Liver (tissue), 9 donors: ENCODE measurements around the gene ECM1. TPM values are rescaled to one million over a fixed set of nuclear protein-coding genes. Genes with fewer than 3 reads are reported as not detected.

Experiments used
- DNase-seq: peaks from one replicate; pipeline ENCODE4 v3.0.0-alpha.2; 2017; ENCODE audit warnings: low spot score
- H3K27ac ChIP-seq, 2 donors: one replicate each; pipeline ENCODE4 v1.7.0; 2013; ENCODE audit warnings: inconsistent platforms in 2 of 2, low read length in 2 of 2, control low read depth in 1 of 2, low read depth in 1 of 2, mild to moderate bottlenecking in 1 of 2
- H3K27me3 ChIP-seq, 4 donors: one replicate each; pipeline versions ENCODE4 v1.6.1 to v1.7.0; 2013; ENCODE audit warnings: low read length in 3 of 4, inconsistent platforms in 1 of 4, mild to moderate bottlenecking in 1 of 4, moderate library complexity in 1 of 4; ENCODE audit not compliant: control insufficient read depth in 4 of 4, insufficient read depth in 4 of 4
- H3K36me3 ChIP-seq, 4 donors: one replicate each; pipeline versions ENCODE4 v1.6.1 to v1.7.0; 2013; ENCODE audit warnings: low read length in 3 of 4, mild to moderate bottlenecking in 3 of 4, low read depth in 1 of 4, moderate library complexity in 1 of 4; ENCODE audit not compliant: control insufficient read depth in 4 of 4, insufficient read depth in 3 of 4
- H3K4me1 ChIP-seq, 4 donors: one replicate each; pipeline versions ENCODE4 v1.6.1 to v1.7.0; 2013; ENCODE audit warnings: low read length in 3 of 4, mild to moderate bottlenecking in 3 of 4, moderate library complexity in 1 of 4; ENCODE audit not compliant: control insufficient read depth in 4 of 4, insufficient read depth in 4 of 4
- H3K4me3 ChIP-seq, 3 donors: one replicate each; pipeline versions ENCODE4 v1.6.1 to v1.7.0; 2013; ENCODE audit warnings: low read length in 3 of 3, control low read depth in 1 of 3, low read depth in 1 of 3, mild to moderate bottlenecking in 1 of 3
- H3K9ac ChIP-seq, 2 donors: one replicate each; pipeline ENCODE4 v1.7.0; 2013; ENCODE audit warnings: low read length in 2 of 2, mild to moderate bottlenecking in 2 of 2, moderate library complexity in 2 of 2, control low read depth in 1 of 2, low read depth in 1 of 2
- H3K9me3 ChIP-seq, 4 donors: one replicate each; pipeline versions ENCODE4 v1.6.1 to v1.7.0; 2013; ENCODE audit warnings: low read length in 3 of 4; ENCODE audit not compliant: control insufficient read depth in 4 of 4
- ATF3 ChIP-seq: IDR thresholded peaks from 2 replicates; pipeline ENCODE4 v1.6.1; 2016; ENCODE audit warnings: antibody characterized with exemption
- FOXA1 ChIP-seq: IDR thresholded peaks from 2 replicates; pipeline ENCODE4 v1.6.1; 2016; ENCODE audit warnings: antibody characterized with exemption
- FOXA2 ChIP-seq: IDR thresholded peaks from 2 replicates; pipeline ENCODE4 v1.6.1; 2016; ENCODE audit warnings: antibody characterized with exemption
- GABPA ChIP-seq, 2 donors: IDR thresholded peaks in 1 of 2; conservative IDR thresholded peaks in 1 of 2; 2 replicates each; pipeline ENCODE4 v1.6.1; 2016; ENCODE audit warnings: antibody characterized with exemption in 2 of 2, mild to moderate bottlenecking in 1 of 2, moderate library complexity in 1 of 2
- HNF4A ChIP-seq, 2 donors: conservative IDR thresholded peaks; 2 replicates each; pipeline ENCODE4 v1.6.1; 2016; ENCODE audit warnings: antibody characterized with exemption in 2 of 2, mild to moderate bottlenecking in 2 of 2
- HNF4G ChIP-seq: IDR thresholded peaks from 2 replicates; pipeline ENCODE4 v1.6.1; 2016; ENCODE audit warnings: antibody characterized with exemption
- JUND ChIP-seq, 2 donors: IDR thresholded peaks; 2 replicates each; pipeline ENCODE4 v1.6.1; 2016; ENCODE audit warnings: antibody characterized with exemption in 2 of 2
- MAX ChIP-seq: IDR thresholded peaks from 2 replicates; pipeline ENCODE4 v1.6.1; 2016; ENCODE audit warnings: antibody characterized with exemption
- RXRA ChIP-seq, 2 donors: IDR thresholded peaks; 2 replicates each; pipeline ENCODE4 v1.6.1; 2017 to 2018; ENCODE audit warnings: antibody characterized with exemption in 2 of 2, mild to moderate bottlenecking in 1 of 2
- SP1 ChIP-seq: IDR thresholded peaks from 2 replicates; pipeline ENCODE4 v1.6.1; 2018; ENCODE audit warnings: antibody characterized with exemption, mild to moderate bottlenecking
- TAF1 ChIP-seq: conservative IDR thresholded peaks from 2 replicates; pipeline ENCODE4 v1.6.1; 2016; ENCODE audit warnings: antibody characterized with exemption, mild to moderate bottlenecking
- WGBS: extraction: QIAGEN DNeasy Blood & Tissue Kit; methylation state at CpG from one replicate; pipeline ENCODE4 v1.1.7; 2013; 5-methylcytosine and 5-hydroxymethylcytosine counted together
- polyA plus RNA-seq, 2 donors: library from polyadenylated mRNA; stranded (reverse) in 1 of 2; unstranded in 1 of 2; fragments of 200-250 nt in 1 of 2; fragments of >200 nt in 1 of 2; fragmentation: Nextera tagmentation in 1 of 2; extraction: Ambion mirVana in 1 of 2; gene quantifications; one replicate each; pipeline versions ENCODE4 v1.2.1 to v1.2.3, GENCODE V29; 2013 to 2015
- total RNA-seq, 2 donors: library from RNA; depleted of rRNA; stranded (reverse); fragments of >200 nt; gene quantifications; one replicate each; pipeline ENCODE4 v1.2.3, GENCODE V29; 2014
- TF ChIP-seq, protein P1 (sequence below): fragments of 150-350 bp; IDR thresholded peaks from 2 replicates; pipeline ENCODE4 v1.5.1; 2017; ENCODE audit warnings: improper control_type of control experiment, low read depth, low read length; ENCODE audit not compliant: missing input control
- TF ChIP-seq, protein P2 (sequence below): IDR thresholded peaks from 2 replicates; pipeline ENCODE4 v1.6.1; 2016; ENCODE audit warnings: antibody characterized with exemption, mild to moderate bottlenecking
- donor health status: healthy.
- donor health status: healthy.
- donor health status: healthy.
- donor health status: healthy.
- donor health status: healthy.

ECM1 gene
- total and polyA plus RNA-seq, 4 donors: 5.1 to 22.5 (median 12.6) TPM

DNA sequence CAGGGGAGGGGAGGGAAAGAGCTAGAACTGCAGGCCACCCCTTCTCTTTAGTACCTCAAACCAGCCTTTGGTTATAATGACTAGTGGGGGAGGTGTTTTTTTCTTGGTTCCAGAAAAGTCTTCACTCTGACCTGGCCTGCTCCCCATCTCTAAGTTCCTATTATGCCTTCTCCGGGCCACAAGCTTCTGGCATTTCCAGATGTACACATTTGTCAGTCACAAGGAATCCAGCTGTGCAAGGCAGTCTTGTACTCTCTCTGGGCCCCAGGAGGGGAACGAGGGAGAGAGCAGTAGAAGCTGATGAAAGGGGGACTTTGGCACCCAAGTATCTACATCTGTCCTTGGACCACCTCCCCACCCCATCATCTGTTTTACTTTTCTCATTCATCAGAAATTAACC is 4.9 kb downstream of the ECM1 start:
- peaks cover 2 to 17% (median 9%) of the 10 kb centered on the region in 4 donors for H3K4me1 ChIP-seq
- H3K36me3 ChIP-seq: peaks cover 0 to 3% (median 1%) of the 10 kb centered on the region in 4 donors
- WGBS: 85% methylated on average over 2 of the region's 2 CpGs
- no peaks in the 10 kb centered on the region for H3K9me3 ChIP-seq
- H3K4me3 ChIP-seq: no peak overlapping the region
- H3K27ac ChIP-seq: no peak overlapping the region
- no peak for DNase-seq
- no peak for TF ChIP-seq RXRA (IDR thresholded peaks at IDR 0.05)
- no peak for TF ChIP-seq HNF4A (conservative IDR thresholded peaks at IDR 0.05)
- no peak for TF ChIP-seq TAF1
- TF ChIP-seq ATF3: no peak
- TF ChIP-seq, protein P1, sequence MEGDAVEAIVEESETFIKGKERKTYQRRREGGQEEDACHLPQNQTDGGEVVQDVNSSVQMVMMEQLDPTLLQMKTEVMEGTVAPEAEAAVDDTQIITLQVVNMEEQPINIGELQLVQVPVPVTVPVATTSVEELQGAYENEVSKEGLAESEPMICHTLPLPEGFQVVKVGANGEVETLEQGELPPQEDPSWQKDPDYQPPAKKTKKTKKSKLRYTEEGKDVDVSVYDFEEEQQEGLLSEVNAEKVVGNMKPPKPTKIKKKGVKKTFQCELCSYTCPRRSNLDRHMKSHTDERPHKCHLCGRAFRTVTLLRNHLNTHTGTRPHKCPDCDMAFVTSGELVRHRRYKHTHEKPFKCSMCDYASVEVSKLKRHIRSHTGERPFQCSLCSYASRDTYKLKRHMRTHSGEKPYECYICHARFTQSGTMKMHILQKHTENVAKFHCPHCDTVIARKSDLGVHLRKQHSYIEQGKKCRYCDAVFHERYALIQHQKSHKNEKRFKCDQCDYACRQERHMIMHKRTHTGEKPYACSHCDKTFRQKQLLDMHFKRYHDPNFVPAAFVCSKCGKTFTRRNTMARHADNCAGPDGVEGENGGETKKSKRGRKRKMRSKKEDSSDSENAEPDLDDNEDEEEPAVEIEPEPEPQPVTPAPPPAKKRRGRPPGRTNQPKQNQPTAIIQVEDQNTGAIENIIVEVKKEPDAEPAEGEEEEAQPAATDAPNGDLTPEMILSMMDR: no peak
- no peak for TF ChIP-seq FOXA2
- TF ChIP-seq MAX: no peak
- no peak for TF ChIP-seq GABPA (IDR thresholded peaks at IDR 0.05 in 1 of 2, conservative IDR thresholded peaks at IDR 0.05 in 1 of 2)
- H3K9ac ChIP-seq: no peak overlapping the region
- H3K27me3 ChIP-seq: no peaks in the 10 kb centered on the region

GRCh38 chr1:150513351-150513791 is 5.5 kb downstream of the ECM1 start:
- Histone ChIP-seq H3K27me3 (no peaks in the 10 kb centered on the region), H3K4me3 (no peak overlapping the region), H3K9ac (no peak overlapping the region), H3K27ac (no peak overlapping the region), H3K4me1 (peaks cover 2 to 17% (median 9%) of the 10 kb centered on the region in 4 donors), H3K9me3 (no peaks in the 10 kb centered on the region), H3K36me3 (peaks cover 0 to 3% (median 0%) of the 10 kb centered on the region in 4 donors)
- 88% methylated on average over 7 of the region's 7 CpGs for WGBS
- DNase-seq: no peak
- TF ChIP-seq, protein P1: no peak
- TF ChIP-seq RXRA (IDR thresholded peaks at IDR 0.05) (no peak), FOXA1 (no peak), HNF4G (no peak), HNF4A (conservative IDR thresholded peaks at IDR 0.05) (no peak), SP1 (no peak), GABPA (IDR thresholded peaks at IDR 0.05 in 1 of 2, conservative IDR thresholded peaks at IDR 0.05 in 1 of 2) (no peak), JUND (IDR thresholded peaks at IDR 0.05) (no peak)
- TF ChIP-seq, protein P2, sequence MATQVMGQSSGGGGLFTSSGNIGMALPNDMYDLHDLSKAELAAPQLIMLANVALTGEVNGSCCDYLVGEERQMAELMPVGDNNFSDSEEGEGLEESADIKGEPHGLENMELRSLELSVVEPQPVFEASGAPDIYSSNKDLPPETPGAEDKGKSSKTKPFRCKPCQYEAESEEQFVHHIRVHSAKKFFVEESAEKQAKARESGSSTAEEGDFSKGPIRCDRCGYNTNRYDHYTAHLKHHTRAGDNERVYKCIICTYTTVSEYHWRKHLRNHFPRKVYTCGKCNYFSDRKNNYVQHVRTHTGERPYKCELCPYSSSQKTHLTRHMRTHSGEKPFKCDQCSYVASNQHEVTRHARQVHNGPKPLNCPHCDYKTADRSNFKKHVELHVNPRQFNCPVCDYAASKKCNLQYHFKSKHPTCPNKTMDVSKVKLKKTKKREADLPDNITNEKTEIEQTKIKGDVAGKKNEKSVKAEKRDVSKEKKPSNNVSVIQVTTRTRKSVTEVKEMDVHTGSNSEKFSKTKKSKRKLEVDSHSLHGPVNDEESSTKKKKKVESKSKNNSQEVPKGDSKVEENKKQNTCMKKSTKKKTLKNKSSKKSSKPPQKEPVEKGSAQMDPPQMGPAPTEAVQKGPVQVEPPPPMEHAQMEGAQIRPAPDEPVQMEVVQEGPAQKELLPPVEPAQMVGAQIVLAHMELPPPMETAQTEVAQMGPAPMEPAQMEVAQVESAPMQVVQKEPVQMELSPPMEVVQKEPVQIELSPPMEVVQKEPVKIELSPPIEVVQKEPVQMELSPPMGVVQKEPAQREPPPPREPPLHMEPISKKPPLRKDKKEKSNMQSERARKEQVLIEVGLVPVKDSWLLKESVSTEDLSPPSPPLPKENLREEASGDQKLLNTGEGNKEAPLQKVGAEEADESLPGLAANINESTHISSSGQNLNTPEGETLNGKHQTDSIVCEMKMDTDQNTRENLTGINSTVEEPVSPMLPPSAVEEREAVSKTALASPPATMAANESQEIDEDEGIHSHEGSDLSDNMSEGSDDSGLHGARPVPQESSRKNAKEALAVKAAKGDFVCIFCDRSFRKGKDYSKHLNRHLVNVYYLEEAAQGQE: no peak
